ENCODE results near the gene WWOX. TPM values are rescaled to one million over a fixed set of nuclear protein-coding genes. Genes with fewer than 3 reads are reported as not detected.
A peak's percentile ranks its signal among the peaks of the same experiment; 100 is the strongest.
"Not testable (repeated sequence)": the region's sequence is repeated elsewhere in the genome, so short reads cannot be mapped to it uniquely, and the experiment has no call there.

The WWOX gene
- polyA plus RNA-seq, 2 of the 4 experiments (the other 2 are of a cell fraction): 16.0 to 17.2 TPM

DNA sequence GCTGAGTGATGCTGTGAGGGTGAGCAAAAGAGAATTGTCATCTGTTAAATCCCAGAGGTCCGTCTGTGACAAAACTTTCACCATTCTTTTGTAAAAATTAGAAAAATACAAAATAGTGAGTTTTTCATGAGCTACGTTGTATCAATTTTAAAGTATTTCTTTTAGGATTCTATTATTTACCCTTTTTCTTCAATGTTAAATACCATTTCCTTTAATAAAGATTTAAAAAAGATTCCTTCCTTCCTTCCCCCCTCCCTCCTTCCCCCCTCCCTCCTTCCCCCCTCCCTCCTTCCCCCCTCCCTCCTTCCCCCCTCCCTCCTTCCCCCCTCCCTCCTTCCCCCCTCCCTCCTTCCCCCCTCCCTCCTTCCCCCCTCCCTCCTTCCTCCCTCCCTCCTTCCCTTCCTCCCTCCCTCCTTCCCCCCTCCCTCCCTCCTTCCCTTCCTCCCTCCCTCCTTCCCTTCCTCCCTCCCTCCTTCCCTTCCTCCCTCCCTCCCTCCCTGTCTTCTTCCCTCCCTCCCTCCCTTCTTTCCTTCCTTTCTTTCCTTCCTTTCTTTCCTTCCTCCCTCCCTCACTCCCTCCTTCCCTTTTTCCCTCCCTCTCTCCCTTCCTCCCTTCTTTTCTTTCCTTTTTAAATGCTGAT lies 505.1 kb downstream of the WWOX start:
- H3K27ac ChIP-seq; DNase-seq (ENCODE audit: low read depth in 1 of 2, low spot score in 1 of 2); CTCF ChIA-PET; H3K4me1 ChIP-seq; H3K9me3 ChIP-seq; H3K4me2 ChIP-seq; FAIRE-seq; POLR2A ChIA-PET; ATAC-seq; H3K4me3 ChIP-seq: not testable (repeated sequence)
- WGBS (ENCODE audit: missing lambda C conversion rate): 66% methylated on average over 2 of the region's 2 CpGs

DNA sequence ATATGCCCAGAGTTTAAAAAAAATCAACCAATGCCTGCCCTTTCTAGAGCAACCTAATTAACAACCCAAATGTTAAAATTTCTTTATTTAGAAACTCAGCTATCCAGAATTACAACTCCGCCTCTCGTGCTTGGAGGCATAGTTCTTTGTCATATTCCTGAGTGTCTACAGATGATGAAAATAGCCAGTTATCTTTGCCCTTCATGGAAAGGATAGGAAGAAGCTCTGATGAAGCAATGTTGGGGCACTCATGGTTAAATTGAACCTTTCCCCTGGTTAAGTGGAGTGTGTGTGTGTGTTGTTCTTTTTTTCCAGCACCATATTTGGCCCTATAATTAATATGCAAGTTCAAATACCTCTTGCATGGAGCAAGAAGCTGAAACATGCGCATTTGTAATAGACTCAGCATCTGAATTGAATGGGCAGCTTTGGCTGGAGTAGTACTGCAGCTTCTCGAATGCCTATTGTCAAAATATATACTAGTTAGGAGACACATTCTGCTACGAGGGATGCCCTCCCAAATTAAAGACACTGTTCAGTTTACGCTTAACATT lies 506.2 kb downstream of the WWOX start:
- Histone ChIP-seq H3K27ac (no peak overlapping the region), H3K4me1 (no peaks in the 10 kb centered on the region), H3K4me2 (no peak overlapping the region), H3K4me3 (no peak overlapping the region), H3K9me3 (no peaks in the 10 kb centered on the region)
- 78% methylated on average over 6 of the region's 6 CpGs for WGBS (ENCODE audit: missing lambda C conversion rate)
- TF ChIP-seq KDM5A (IDR thresholded peaks at IDR 0.05): no peak
- no peak for TF ChIP-seq KDM1A (IDR thresholded peaks at IDR 0.05; ENCODE audit: low read depth)
- CTCF ChIA-PET: no interaction called here
- POLR2A ChIA-PET: no interaction called here
- no peak for ATAC-seq
- FAIRE-seq: no peak
- DNase-seq (ENCODE audit: low read depth in 1 of 2, low spot score in 1 of 2): no peak

DNA sequence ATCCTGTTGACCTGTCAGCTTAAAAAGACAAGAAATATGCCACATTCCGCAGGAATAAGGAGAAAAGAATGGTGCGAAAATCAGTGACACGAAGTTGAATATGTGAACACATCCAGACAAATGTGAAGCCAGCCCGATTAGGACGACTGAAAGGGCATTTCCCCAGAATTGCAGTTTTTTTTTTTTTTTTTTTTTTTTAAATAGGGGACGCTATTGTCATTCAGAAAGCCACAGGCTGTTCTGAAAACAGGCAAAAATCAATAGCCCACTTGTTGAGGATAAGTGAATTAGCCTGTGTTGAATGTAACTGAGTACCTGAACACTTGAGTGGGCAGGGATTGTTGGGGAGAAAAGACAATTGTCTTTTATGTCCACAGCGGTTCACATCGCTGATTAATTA lies 507.1 kb downstream of the WWOX start:
- no peaks in the 10 kb centered on the region for H3K4me1 ChIP-seq
- H3K9me3 ChIP-seq: no peaks in the 10 kb centered on the region
- WGBS (ENCODE audit: missing lambda C conversion rate): 62% methylated on average over 8 of the region's 8 CpGs
- TF ChIP-seq FOSB (CRISPR knock-in tag; IDR thresholded peaks at IDR 0.05): no peak
- no peak for TF ChIP-seq MYC (IDR thresholded peaks at IDR 0.05; ENCODE audit: borderline replicate concordance, low read length)
- TF ChIP-seq ZSCAN20 (CRISPR knock-in tag; IDR thresholded peaks at IDR 0.05): no peak
- TF ChIP-seq HEYL (CRISPR knock-in tag; IDR thresholded peaks at IDR 0.05): no peak
- TF ChIP-seq NPAS2 (CRISPR knock-in tag; IDR thresholded peaks at IDR 0.05; ENCODE audit: borderline replicate concordance): no peak
- ChIA-PET CTCF (no interaction called here), POLR2A (no interaction called here)
- DNase-seq (ENCODE audit: low read depth in 1 of 2, low spot score in 1 of 2) (no peak), FAIRE-seq (no peak), ATAC-seq (no peak)
- H3K4me3 ChIP-seq: no peak overlapping the region
- no peak overlapping the region for H3K27ac ChIP-seq
- no peak overlapping the region for H3K4me2 ChIP-seq

DNA sequence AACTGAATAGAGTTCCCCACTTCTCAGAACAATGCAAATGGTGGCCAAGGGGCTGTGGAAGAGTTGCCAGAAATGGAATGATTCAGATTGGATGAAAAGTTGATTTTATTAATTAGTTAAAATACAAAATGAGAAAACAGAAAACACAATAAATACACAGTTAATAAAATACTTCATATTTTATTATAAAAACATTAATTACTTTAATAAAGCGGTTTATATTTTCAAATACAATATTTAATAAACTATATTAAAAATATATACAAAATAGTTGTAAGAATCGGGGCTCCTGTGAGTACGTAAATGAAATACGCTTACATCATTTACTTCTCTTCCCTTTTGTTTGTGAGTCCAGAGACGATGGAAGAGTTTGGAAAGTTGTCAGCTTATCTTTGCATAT lies 507.6 kb downstream of the WWOX start:
- ATAC-seq: no peak
- no peak for DNase-seq (ENCODE audit: low read depth in 1 of 2, low spot score in 1 of 2)
- Histone ChIP-seq H3K4me1 (no peaks in the 10 kb centered on the region), H3K4me2 (peak overlapping the region; percentile 30; the same call in 1 of the 3 replicates), H3K4me3 (no peak overlapping the region), H3K27ac (no peak overlapping the region), H3K9me3 (no peaks in the 10 kb centered on the region)
- 75% methylated on average over 5 of the region's 5 CpGs for WGBS (ENCODE audit: missing lambda C conversion rate)
- TF ChIP-seq ZC3H11A (IDR thresholded peaks at IDR 0.05) (no peak), CEBPB (IDR thresholded peaks at IDR 0.05) (no peak), SREBF2 (IDR thresholded peaks at IDR 0.05) (no peak), EHMT2 (IDR thresholded peaks at IDR 0.05; ENCODE audit: low read depth) (no peak), MAFK (IDR thresholded peaks at IDR 0.05; ENCODE audit: partially characterized antibody) (no peak), MYC (IDR thresholded peaks at IDR 0.05; ENCODE audit: borderline replicate concordance, low read length) (no peak), TFCP2L1 (CRISPR knock-in tag; IDR thresholded peaks at IDR 0.05) (no peak)
- TF ChIP-seq, protein P1, sequence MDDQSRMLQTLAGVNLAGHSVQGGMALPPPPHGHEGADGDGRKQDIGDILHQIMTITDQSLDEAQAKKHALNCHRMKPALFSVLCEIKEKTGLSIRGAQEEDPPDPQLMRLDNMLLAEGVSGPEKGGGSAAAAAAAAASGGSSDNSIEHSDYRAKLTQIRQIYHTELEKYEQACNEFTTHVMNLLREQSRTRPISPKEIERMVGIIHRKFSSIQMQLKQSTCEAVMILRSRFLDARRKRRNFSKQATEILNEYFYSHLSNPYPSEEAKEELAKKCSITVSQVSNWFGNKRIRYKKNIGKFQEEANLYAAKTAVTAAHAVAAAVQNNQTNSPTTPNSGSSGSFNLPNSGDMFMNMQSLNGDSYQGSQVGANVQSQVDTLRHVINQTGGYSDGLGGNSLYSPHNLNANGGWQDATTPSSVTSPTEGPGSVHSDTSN (IDR thresholded peaks at IDR 0.05): no peak
- ChIA-PET CTCF (no interaction called here), POLR2A (no interaction called here)
- no peak for FAIRE-seq

DNA sequence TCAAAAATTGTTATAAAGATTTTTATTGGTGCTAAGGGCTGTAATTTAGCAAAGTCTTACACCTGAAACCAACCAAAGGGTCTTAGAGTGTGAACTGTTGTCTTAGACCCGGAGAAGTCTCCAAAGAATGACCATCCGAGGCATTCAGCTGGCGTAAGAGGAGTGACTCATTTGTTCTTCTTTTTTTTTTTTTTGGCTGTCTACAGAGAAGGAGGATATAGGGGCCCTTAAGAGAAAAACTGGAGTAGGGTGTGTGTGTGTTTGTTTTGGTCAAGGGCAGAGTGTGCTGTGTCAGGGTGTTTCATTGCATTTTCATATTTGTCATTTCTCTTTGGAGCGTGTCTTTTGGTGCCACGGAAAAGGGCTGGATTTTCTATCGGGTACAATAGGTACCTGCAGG lies 508.0 kb downstream of the WWOX start:
- no peaks in the 10 kb centered on the region for H3K4me1 ChIP-seq
- peak overlapping the region; percentile 30; the same call in 1 of the 3 replicates for H3K4me2 ChIP-seq
- ChIA-PET POLR2A (no interaction called here), CTCF (no interaction called here)
- H3K4me3 ChIP-seq: no peak overlapping the region
- WGBS (ENCODE audit: missing lambda C conversion rate): 52% methylated on average over 6 of the region's 6 CpGs
- DNase-seq (ENCODE audit: low read depth in 1 of 2, low spot score in 1 of 2): peak in 1 of 2 experiments; percentile 8
- no peak overlapping the region for H3K27ac ChIP-seq
- ATAC-seq: peak in 1 of 2 experiments; percentile 51; a peak in 2 of 6 replicates
- TF ChIP-seq HDAC2 (IDR thresholded peaks at IDR 0.05): no peak
- TF ChIP-seq ZSCAN20 (CRISPR knock-in tag; IDR thresholded peaks at IDR 0.05): no peak
- no peak for TF ChIP-seq ESRRA (IDR thresholded peaks at IDR 0.05; ENCODE audit: borderline replicate concordance, low read length)
- H3K9me3 ChIP-seq: no peaks in the 10 kb centered on the region
- no peak for FAIRE-seq
